ENCODE data around the gene CYP2C18.
"Not testable (repeated sequence)": the region's sequence is repeated elsewhere in the genome, so short reads cannot be mapped to it uniquely, and the experiment has no call there.

CYP2C18 gene

DNA sequence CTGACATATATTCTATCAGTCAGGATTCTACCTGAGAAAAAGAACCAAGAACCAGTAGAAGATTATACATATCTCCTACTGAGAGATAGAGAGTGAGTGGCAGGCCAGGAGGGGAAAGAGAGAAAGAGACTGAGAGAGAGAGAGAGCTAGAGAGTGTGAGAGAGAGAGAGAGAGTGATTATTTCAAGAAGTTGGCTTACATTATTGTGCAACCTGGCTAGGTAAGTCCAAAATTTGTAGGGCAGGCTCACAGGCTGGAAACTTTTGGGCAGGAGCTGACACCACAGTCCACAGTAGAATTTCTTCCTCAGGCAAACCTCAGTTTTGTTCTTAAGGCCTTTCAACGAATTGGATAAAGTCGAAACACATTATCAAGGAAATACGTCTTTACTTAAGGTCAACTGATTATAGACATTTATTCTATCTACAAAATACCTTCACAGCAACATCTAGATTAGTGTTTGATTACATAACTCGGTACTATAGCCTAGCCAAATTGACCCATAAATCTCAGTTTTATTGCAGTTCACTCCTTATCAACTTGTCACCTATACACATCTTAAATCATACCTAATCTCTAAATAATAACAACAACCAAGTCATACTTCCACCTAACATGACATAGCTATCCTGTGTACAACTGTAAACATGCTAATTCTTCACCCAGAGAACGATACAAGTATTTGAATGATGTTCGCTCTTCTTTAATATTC, 17.0 kb upstream of the CYP2C18 start:
- H3K27ac ChIP-seq = no peak overlapping the region
- TF ChIP-seq, protein P1, sequence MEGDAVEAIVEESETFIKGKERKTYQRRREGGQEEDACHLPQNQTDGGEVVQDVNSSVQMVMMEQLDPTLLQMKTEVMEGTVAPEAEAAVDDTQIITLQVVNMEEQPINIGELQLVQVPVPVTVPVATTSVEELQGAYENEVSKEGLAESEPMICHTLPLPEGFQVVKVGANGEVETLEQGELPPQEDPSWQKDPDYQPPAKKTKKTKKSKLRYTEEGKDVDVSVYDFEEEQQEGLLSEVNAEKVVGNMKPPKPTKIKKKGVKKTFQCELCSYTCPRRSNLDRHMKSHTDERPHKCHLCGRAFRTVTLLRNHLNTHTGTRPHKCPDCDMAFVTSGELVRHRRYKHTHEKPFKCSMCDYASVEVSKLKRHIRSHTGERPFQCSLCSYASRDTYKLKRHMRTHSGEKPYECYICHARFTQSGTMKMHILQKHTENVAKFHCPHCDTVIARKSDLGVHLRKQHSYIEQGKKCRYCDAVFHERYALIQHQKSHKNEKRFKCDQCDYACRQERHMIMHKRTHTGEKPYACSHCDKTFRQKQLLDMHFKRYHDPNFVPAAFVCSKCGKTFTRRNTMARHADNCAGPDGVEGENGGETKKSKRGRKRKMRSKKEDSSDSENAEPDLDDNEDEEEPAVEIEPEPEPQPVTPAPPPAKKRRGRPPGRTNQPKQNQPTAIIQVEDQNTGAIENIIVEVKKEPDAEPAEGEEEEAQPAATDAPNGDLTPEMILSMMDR (IDR thresholded peaks at IDR 0.05) = no peak
- TF ChIP-seq ZFX (IDR thresholded peaks at IDR 0.05; ENCODE audit: borderline replicate concordance) = no peak

DNA sequence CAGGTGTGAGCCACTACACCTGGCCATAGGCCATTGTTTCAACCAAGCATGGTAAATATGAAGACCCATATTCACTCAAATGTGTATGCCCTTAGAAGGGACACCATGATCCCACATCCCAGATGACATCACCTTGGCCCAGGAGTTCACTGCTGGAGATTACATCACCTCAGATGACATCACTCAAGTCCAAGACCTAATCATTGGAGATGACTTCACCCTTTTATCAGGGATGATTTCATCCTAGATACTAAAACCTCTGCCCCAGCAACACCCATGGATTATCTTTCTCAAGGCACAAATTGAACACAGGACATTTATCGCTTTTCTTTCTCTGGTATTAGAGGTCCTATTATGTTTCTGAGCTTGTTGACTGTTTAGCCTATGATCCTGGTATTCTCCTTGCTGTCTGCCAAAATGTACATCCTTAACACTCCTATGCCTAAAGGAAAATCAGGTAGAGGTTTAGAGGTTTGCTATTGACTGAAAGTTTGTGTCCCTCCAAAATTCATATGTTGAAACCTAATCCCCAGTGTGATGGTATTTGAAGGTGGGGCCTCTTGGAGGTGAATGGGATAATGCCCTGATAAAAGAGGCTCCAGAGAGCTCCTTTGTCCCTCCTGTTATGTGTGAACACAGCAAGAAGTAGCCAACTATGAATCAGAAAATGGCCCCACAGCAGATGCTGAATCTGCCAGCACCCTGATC, 9.8 kb upstream of the CYP2C18 start:
- H3K27ac ChIP-seq = no peak overlapping the region
- TF ChIP-seq ZFX (IDR thresholded peaks at IDR 0.05; ENCODE audit: borderline replicate concordance) = no peak
- TF ChIP-seq, protein P1 (IDR thresholded peaks at IDR 0.05) = no peak

DNA sequence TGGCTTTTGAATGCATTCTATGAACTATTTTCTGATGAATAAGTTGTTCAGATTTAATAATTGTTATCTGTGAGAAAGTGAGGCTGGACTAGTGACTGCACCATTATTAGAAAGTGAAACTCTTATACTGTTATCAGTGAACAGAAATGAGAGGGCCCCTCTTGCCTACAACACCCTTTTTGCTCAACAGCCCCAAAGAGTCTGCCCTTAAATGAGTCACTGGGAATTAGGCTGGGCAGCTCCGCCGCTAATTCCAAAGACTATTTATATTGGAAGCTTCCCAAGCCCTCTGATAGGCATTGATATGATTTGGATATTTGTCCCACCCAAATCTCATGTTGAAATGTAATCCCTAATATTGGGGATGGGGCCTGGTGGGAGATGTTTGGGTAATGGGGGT, 7.0 kb upstream of the CYP2C18 start:
- TF ChIP-seq, protein P1 (IDR thresholded peaks at IDR 0.05) = no peak
- TF ChIP-seq ZFX (IDR thresholded peaks at IDR 0.05; ENCODE audit: borderline replicate concordance) = no peak
- H3K27ac ChIP-seq = no peak overlapping the region

GRCh38 chr10:94677691-94678090, 5.8 kb upstream of the CYP2C18 start:
- TF ChIP-seq ZFX (IDR thresholded peaks at IDR 0.05; ENCODE audit: borderline replicate concordance) = no peak
- TF ChIP-seq, protein P1 (IDR thresholded peaks at IDR 0.05) = peak; percentile 31
- H3K27ac ChIP-seq = no peak overlapping the region

- TF ChIP-seq ZFX (IDR thresholded peaks at IDR 0.05; ENCODE audit: borderline replicate concordance) = no peak
- TF ChIP-seq, protein P1 (IDR thresholded peaks at IDR 0.05) = no peak
Observed at GRCh38 chr10:94678475-94678874, 5.1 kb upstream of the CYP2C18 start.

DNA sequence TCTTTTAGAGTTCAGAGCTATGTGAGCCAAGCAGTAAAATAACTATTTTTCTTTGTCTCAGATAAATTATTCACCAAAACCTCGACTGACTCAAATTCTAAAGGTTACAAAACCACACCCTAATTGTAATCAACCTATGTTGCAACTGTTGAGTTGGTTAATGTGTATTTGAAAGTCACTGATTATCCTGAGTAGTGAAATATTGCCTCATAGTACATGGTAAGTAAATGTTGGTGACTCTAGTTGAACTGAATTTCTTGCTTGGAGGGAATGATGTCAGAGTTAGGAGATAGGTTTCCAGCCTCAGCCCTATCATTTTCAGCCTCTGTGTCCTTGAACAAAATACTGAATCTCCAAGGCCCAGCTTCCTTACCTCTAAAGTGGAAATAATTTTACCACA, 3.0 kb upstream of the CYP2C18 start:
- TF ChIP-seq, protein P1 (IDR thresholded peaks at IDR 0.05) = no peak
- TF ChIP-seq ZFX (IDR thresholded peaks at IDR 0.05; ENCODE audit: borderline replicate concordance) = no peak
- H3K27ac ChIP-seq = peak overlapping the region; percentile 9; the same call in 1 of the 2 replicates

More at GRCh38 chr10:94678475-94678874, 5.1 kb upstream of the CYP2C18 start:
- H3K27ac ChIP-seq = no peak overlapping the region

DNA sequence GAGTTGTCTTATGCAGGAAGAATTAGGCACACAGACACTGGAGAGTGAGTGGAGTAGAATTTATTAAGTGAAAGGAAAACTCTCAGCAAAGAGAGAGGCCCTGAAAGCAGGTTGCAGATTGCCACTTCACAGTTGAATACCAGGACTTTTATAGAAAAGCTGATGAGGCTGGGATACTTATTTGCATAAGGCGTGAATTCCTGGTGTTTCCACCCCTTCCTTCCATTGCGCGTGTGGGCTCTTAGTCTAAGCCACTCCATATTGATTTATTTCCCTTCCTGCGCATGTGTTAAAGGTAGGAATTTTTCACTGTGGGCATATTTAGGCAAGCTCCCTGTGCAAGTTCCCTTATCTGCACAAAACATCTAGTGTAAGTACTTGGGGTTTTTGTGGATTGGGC, 893 bp upstream of the CYP2C18 start:
- H3K27ac ChIP-seq = not testable (repeated sequence)

Measured in 22Rv1 (cell line).